Dermis microvascular lymphatic vessel endothelial cell (primary cell): ENCODE results near the gene CD81. TPM values are rescaled to one million over a fixed set of nuclear protein-coding genes. Genes with fewer than 3 reads are reported as not detected.

Source experiments
- DNase-seq, 2 donors: peaks; one replicate each; pipeline versions ENCODE4 v3.0.0 to v3.0.0-alpha.2; 2010; ENCODE audit warnings: low read depth in 2 of 2
- total RNA-seq: library from RNA; depleted of rRNA; stranded (reverse); fragments of >200 nt; gene quantifications from 2 replicates; pipeline ENCODE4 v1.2.1, GENCODE V29; 2014

CD81 gene
- total RNA-seq, 1 donor from 2014 or later = 149 TPM

DNA sequence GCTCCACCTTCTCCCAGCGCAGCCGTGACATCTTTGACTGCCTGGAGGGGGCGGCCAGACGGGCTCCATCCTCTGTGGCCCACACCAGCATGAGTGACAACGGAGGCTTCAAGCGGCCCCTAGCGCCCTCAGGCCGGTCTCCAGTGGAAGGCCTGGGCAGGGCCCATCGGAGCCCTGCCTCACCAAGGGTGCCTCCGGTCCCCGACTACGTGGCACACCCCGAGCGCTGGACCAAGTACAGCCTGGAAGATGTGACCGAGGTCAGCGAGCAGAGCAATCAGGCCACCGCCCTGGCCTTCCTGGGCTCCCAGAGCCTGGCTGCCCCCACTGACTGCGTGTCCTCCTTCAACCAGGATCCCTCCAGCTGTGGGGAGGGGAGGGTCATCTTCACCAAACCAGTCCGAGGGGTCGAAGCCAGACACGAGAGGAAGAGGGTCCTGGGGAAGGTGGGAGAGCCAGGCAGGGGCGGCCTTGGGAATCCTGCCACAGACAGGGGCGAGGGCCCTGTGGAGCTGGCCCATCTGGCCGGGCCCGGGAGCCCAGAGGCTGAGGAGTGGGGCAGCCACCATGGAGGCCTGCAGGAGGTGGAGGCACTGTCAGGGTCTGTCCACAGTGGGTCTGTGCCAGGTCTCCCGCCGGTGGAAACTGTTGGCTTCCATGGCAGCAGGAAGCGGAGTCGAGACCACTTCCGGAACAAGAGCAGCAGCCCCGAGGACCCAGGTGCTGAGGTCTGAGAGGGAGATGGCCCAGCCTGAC lies 26.0 kb downstream of the CD81 start:
- no peak for DNase-seq

- no peak for DNase-seq
Observed at GRCh38 chr11:2404735-2405196, 27.7 kb downstream of the CD81 start.

GRCh38 chr11:2406451-2406850 lies 29.3 kb downstream of the CD81 start:
- no peak for DNase-seq

GRCh38 chr11:2406878-2407410 lies 29.8 kb downstream of the CD81 start:
- DNase-seq = no peak

GRCh38 chr11:2408671-2409070 lies 31.6 kb downstream of the CD81 start:
- DNase-seq = no peak

DNA sequence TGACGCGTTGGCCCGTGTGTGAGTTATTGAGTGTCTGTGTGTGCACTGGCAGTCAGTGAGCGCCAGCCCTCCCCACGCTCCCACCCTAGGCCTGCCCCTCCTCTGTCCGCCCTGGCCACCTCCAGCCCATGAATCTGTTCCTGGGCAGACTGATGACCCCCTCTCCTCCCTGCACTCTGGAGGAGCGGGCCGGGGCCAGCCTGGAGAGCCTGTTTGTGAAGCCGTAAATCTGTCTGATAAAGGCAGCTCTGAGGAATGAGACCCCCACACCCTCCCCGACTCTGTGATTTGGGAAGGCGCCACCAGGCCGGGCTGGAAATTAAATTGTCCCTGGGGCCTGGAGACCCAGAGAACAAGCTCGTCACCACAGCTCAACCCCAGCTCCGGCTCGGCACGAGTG lies 32.0 kb downstream of the CD81 start:
- DNase-seq = no peak

DNA sequence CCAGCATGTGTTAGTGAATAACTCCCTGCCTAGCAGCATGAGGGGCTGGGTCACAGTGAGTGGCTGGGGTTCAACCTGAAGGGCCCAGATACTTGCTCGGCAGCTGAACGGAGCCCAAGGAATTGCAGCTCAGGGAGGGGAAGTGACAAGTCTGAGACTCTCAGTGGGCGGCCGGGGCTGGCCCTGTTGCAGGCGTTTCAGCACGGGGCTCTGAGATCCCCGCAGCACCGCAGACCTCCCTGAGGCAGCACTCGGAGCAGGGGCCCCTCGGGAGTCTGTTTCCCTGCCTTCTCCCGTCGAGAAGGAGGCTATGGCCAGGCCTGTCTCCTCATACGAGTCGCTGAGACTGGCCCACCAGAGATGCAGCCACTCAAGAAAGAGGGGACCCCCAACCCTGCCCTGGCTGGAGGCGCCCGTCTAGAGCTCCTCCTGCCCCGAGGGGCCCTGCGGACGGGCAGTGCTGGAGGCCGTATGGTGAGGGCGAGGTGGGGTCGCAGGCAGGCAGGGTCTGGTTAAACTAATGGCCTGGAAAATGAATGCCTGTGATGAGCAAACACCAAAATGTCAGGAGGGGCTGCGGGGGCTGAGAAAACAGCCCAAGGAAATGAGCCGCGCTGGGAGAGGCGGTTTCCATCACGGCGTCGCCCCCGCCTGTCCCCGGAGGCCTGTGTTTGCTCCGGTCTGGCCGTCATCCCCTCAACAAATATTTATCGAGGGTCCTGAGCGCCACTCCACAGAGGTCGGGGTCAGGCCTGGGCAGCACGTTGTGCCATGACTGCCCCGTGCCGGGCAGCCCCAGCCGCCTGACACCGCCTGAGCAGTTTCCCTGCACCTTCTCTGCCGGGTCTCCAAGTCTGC lies 32.7 kb downstream of the CD81 start:
- DNase-seq = no peak

- DNase-seq = no peak
Observed at GRCh38 chr11:2410616-2411015, 33.5 kb downstream of the CD81 start.

- DNase-seq = no peak
Observed at GRCh38 chr11:2411446-2412305, 34.6 kb downstream of the CD81 start.

DNA sequence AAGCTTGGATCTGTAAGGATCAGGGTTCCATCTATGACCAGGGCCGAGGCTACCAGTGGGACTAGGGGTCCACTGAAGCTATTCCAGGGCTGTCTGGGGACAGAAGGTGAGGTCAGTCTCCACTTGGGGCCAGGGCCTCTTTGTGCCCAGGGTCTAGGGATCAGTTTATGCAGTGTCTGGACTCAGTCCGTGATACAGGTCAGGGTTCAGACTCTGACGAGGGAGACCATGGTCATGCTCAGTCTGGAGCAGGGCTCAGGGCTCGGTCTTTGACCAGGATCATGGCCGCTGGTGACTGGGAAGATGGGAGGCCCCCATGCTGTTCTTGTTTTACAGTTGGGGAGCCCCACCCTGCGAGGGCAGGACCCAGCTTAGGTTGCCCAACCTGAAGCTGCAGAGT lies 35.2 kb downstream of the CD81 start:
- DNase-seq = no peak

DNA sequence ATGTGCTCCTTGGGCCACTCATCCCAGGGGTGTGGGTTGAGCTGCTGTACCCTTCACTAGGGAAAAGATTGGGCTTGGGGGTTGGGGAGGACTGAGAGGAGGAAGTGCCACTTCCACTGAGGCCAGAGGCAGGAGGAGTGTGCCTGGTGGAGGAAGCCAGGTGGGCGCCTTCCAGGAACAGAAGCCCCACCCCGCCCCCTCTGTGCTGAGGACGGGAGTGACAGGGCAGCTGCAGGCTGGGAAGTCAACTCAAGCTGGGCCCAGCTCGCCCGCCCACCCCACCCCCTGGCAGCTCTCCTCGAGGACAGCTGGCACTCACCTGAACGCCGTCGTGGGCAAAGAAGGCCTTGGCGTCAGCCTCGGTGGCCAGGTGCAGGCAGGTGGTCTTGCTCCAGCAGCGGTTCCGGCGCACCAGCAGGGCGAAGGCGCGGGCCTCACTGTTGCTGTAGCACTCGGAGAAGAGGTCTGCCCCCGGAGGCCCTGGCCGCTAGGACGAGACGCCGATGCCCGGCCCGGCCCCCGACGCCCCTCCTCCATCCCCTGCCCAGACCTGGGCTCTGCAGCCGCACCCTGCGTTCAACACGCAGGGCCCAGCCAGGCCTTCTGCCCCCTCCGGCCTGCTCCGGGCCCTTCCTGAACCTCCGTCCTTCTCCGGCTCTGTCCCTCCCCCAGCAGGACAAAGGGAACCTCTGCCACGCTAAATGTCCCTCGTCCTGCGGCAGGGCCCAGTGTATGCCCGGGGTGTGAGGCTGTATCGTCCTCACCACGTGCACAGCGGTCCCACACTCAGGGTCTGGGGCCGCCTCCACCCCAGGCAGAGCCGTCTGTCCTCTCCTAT lies 36.9 kb downstream of the CD81 start:
- DNase-seq = no peak

DNA sequence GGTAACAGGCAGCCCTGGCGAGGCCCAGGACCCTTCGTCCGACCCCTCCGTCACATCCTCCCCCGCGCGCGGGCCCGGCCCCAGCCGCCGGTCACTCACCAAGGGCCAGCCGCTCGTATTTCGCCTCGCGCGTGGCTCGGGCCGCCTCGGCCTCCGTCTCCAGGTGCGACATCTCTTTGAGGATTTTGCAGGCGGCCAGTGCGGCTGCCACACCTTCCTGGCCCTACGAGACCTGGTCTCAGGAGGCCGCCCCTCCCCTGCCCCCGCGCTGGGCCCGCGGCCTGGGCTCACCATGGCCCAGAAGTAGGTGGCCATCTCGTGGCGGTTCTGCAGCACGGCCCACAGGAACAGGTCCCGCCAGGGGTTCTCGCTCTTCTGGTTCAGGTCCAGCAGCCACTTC lies 37.5 kb downstream of the CD81 start:
- DNase-seq = no peak

- DNase-seq = no peak
Observed at GRCh38 chr11:2415171-2415570, 38.1 kb downstream of the CD81 start.

- DNase-seq = no peak
Observed at GRCh38 chr11:2415601-2416380, 38.7 kb downstream of the CD81 start.

DNA sequence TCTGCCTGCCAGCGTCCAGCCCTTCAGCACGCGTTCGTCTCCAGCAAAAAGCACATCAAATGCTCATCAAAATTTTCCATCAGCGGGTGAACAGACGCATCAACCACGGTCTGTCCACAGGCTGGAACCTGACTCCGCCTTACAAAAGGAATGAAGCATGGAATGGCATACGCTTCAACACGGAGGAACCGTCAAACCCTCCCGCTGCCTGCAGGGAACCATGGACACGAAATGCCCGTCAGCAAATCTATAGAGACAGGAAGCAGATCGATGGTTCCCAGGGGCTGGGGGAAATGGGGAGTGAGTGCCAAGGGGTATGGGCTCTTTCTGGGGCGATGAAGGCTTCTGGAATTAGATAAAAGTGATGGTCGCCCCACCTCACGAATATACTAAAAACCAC lies 39.7 kb downstream of the CD81 start:
- DNase-seq = no peak

GRCh38 chr11:2417856-2418692 lies 41.0 kb downstream of the CD81 start:
- DNase-seq = no peak

GRCh38 chr11:2418693-2419360 lies 41.7 kb downstream of the CD81 start:
- DNase-seq = no peak
